ENCODE measurements around the gene SAMMSON. TPM values are rescaled to one million over a fixed set of nuclear protein-coding genes. Genes with fewer than 3 reads are reported as not detected.

The SAMMSON gene
- total and polyA plus RNA-seq, 10 donors: 0.05 to 1.0 TPM; not detected in 8

DNA sequence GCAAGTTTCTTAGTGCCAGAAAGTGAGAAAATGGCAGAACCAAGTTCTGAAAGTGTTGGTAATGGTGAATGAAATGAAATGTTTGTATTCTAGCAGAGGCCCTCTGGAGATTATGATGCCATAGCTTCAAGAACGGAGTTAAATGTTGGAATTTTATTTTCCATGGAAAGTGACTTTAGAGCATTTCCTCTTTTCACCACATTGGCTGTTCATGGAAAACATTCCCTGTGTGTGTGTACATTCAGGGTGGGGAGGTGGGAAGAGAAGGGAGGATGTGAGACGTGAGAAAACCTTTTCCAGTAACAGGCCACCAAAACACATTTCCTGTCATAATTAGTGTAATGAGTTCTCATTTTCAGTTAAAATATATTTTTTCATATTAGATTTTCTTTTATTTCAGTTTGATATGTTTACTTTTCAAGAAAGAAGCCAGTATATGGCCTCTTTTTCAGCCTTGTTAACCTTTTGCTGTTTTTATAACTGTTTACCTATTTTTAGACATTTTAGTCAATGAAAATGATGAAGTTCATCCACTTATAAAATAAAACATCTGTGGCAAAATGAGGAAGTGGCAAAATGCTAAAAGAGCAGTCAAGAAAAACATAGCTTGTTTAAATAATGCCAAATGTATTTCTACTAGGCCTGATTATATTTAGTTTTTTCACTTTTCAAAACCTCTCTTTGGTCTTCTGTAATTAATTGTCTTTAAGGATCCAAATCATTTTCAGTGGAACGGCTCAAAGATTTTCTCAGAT lies 21.6 kb downstream of the SAMMSON start:
- Histone ChIP-seq H3K4me3 (no peak overlapping the region), H3K27ac (peak overlapping the region in 3 of 8 donors; percentile 7 to 44 (median 34)), H3K9me3 (no peaks in the 10 kb centered on the region), H3K4me1 (peaks cover 0 to 13% (median 2%) of the 10 kb centered on the region in 6 donors), H3K27me3 (replicated peaks in 1 of 7) (no peaks in the 10 kb centered on the region), H3K36me3 (no peaks in the 10 kb centered on the region)
- DNase-seq: no peak
- WGBS, 5 donors: 23 to 37% (median 30%) methylated on average over 3 of the region's 3 CpGs
- intact Hi-C loops (cut with DNase I; ENCODE audit: low total_unique reads): no loop called here
- TF ChIP-seq POLR2AphosphoS5 (IDR thresholded peaks at IDR 0.05) (no peak), CTCF (IDR thresholded peaks at IDR 0.05 in 8 of 11, conservative IDR thresholded peaks at IDR 0.05 in 3 of 11) (no peak), POLR2A (IDR thresholded peaks at IDR 0.05) (no peak)

DNA sequence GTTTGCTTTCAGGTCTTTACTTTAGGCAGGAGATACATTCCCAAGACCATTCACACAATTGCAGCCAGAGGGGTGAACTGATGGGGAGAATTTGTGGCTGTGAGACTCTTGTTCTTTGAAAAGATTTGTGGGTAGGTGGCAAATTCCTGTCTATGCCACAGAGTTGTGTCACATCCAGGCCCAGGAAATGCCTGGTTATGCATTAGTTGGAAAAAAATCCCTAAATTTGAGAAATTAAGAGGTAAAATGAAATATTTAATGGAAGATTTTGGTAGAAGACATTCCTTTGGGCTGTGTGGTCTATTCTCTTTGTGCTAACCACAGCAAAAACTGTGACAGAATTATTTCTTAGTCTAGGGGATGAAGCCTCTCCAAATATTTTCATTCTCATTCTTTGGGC lies 28.8 kb downstream of the SAMMSON start:
- no peaks in the 10 kb centered on the region for H3K9me3 ChIP-seq
- no peaks in the 10 kb centered on the region for H3K4me1 ChIP-seq
- TF ChIP-seq CTCF (IDR thresholded peaks at IDR 0.05 in 8 of 11, conservative IDR thresholded peaks at IDR 0.05 in 3 of 11) (no peak), POLR2A (IDR thresholded peaks at IDR 0.05) (no peak), POLR2AphosphoS5 (IDR thresholded peaks at IDR 0.05) (no peak)
- no peak overlapping the region for H3K27ac ChIP-seq
- H3K36me3 ChIP-seq: no peaks in the 10 kb centered on the region
- H3K27me3 ChIP-seq (replicated peaks in 1 of 7): no peaks in the 10 kb centered on the region
- intact Hi-C loops (cut with DNase I; ENCODE audit: low total_unique reads): no loop called here
- no peak for DNase-seq
- no peak overlapping the region for H3K4me3 ChIP-seq

DNA sequence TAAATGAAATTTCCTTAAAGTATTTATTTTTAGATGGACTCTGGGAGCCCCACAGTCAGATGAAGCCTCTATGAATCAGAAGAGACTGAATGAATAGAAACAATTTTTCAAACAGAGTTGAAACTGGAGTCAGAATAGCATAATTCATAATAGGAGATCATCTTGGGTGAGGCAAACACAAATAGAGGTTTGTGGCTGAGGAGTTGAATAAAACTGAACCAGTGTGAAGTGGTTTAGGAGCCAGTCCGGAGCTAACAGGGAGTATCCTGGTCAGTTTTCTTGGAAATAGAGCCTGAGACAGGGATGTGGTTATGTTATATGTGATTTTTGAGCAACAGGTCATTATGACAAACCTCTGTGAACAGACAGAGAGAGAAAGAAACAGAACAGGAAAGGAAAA lies 39.2 kb downstream of the SAMMSON start:
- Histone ChIP-seq H3K9me3 (no peaks in the 10 kb centered on the region), H3K27ac (no peak overlapping the region), H3K27me3 (replicated peaks in 1 of 7) (no peaks in the 10 kb centered on the region), H3K36me3 (no peaks in the 10 kb centered on the region), H3K4me1 (no peaks in the 10 kb centered on the region), H3K4me3 (no peak overlapping the region)
- TF ChIP-seq POLR2A (IDR thresholded peaks at IDR 0.05): no peak
- TF ChIP-seq CTCF (IDR thresholded peaks at IDR 0.05 in 8 of 11, conservative IDR thresholded peaks at IDR 0.05 in 3 of 11): no peak
- no peak for TF ChIP-seq POLR2AphosphoS5 (IDR thresholded peaks at IDR 0.05)
- DNase-seq: no peak
- 65 to 94% (median 71%) methylated on average over 1 of the region's 1 CpG for WGBS, 5 donors
- intact Hi-C loops (cut with DNase I; ENCODE audit: low total_unique reads): no loop called here

- H3K27ac ChIP-seq: no peak overlapping the region
- intact Hi-C loops (cut with DNase I; ENCODE audit: low total_unique reads): no loop called here
- 92 to 97% (median 92%) methylated on average over 3 of the region's 3 CpGs for WGBS, 5 donors
- H3K36me3 ChIP-seq: no peaks in the 10 kb centered on the region
- no peaks in the 10 kb centered on the region for H3K9me3 ChIP-seq
- H3K4me1 ChIP-seq: no peaks in the 10 kb centered on the region
- H3K27me3 ChIP-seq (replicated peaks in 1 of 7): no peaks in the 10 kb centered on the region
- no peak overlapping the region for H3K4me3 ChIP-seq
- DNase-seq: no peak
- TF ChIP-seq POLR2AphosphoS5 (IDR thresholded peaks at IDR 0.05) (no peak), POLR2A (IDR thresholded peaks at IDR 0.05) (no peak), CTCF (IDR thresholded peaks at IDR 0.05 in 8 of 11, conservative IDR thresholded peaks at IDR 0.05 in 3 of 11) (no peak)
Measured at GRCh38 chr3:70040386-70040785, 40.9 kb downstream of the SAMMSON start.
